Skin epidermis (tissue), 12 donors: Measurements from ENCODE around the gene LIMS1.
"Not testable (repeated sequence)": the region's sequence is repeated elsewhere in the genome, so short reads cannot be mapped to it uniquely, and the experiment has no call there.

Experiments
- H3K27ac ChIP-seq, 21 experiments: fragments of 200-600 bp; sonication (generic) in 11 of 21; one replicate each; pipeline ENCODE4 v1.5.0; 2020; ENCODE audit warnings: mild to moderate bottlenecking in 3 of 21, inconsistent platforms in 2 of 21, moderate library complexity in 2 of 21
- H3K4me3 ChIP-seq, 7 experiments: fragments of 200-600 bp; sonication (generic) in 2 of 7; one replicate each; pipeline ENCODE4 v1.5.0; 2020; ENCODE audit warnings: inconsistent platforms in 2 of 7, mild to moderate bottlenecking in 2 of 7, moderate library complexity in 1 of 7

The LIMS1 gene

GRCh38 chr2:108547606-108548005 lies 13.3 kb downstream of the LIMS1 start:
- H3K4me3 ChIP-seq, result no peak overlapping the region
- no peak overlapping the region for H3K27ac ChIP-seq

GRCh38 chr2:108548208-108549003 lies 14.1 kb downstream of the LIMS1 start:
- Histone ChIP-seq H3K27ac (no peak overlapping the region), H3K4me3 (no peak overlapping the region)

GRCh38 chr2:108552566-108552965 lies 18.3 kb downstream of the LIMS1 start:
- Histone ChIP-seq H3K4me3 (no peak overlapping the region), H3K27ac (peak overlapping the region in 3 of 21 experiments; percentile 13 to 53 (median 33))

GRCh38 chr2:108553209-108553919 lies 19.1 kb downstream of the LIMS1 start:
- Histone ChIP-seq H3K4me3 (no peak overlapping the region), H3K27ac (peak overlapping the region in 9 of 21 experiments; percentile 10 to 54 (median 33))

- H3K27ac ChIP-seq, result peak overlapping the region in 2 of 21 experiments; percentile 26 to 33
- H3K4me3 ChIP-seq, result no peak overlapping the region
Measured at GRCh38 chr2:108554528-108554927, 20.3 kb downstream of the LIMS1 start.

GRCh38 chr2:108555572-108555971 lies 21.3 kb downstream of the LIMS1 start:
- Histone ChIP-seq H3K4me3 (no peak overlapping the region), H3K27ac (no peak overlapping the region)

GRCh38 chr2:108556581-108556980 lies 22.3 kb downstream of the LIMS1 start:
- not testable (repeated sequence) for H3K4me3 ChIP-seq, H3K27ac ChIP-seq

- no peak overlapping the region for H3K27ac ChIP-seq
Measured at GRCh38 chr2:108560241-108560811, 26.1 kb downstream of the LIMS1 start.

GRCh38 chr2:108560895-108561530 lies 26.7 kb downstream of the LIMS1 start:
- H3K27ac ChIP-seq, result no peak overlapping the region

More at GRCh38 chr2:108560241-108560811, 26.1 kb downstream of the LIMS1 start:
- H3K4me3 ChIP-seq, result no peak overlapping the region

GRCh38 chr2:108562274-108562673 lies 28.0 kb downstream of the LIMS1 start:
- H3K27ac ChIP-seq, result no peak overlapping the region

More at GRCh38 chr2:108560895-108561530, 26.7 kb downstream of the LIMS1 start:
- H3K4me3 ChIP-seq, result no peak overlapping the region

GRCh38 chr2:108564510-108564909 lies 30.2 kb downstream of the LIMS1 start:
- H3K27ac ChIP-seq, result no peak overlapping the region

More at GRCh38 chr2:108562274-108562673, 28.0 kb downstream of the LIMS1 start:
- H3K4me3 ChIP-seq, result no peak overlapping the region

GRCh38 chr2:108565778-108566375 lies 31.6 kb downstream of the LIMS1 start:
- no peak overlapping the region for H3K4me3 ChIP-seq

More at GRCh38 chr2:108564510-108564909, 30.2 kb downstream of the LIMS1 start:
- H3K4me3 ChIP-seq, result no peak overlapping the region

GRCh38 chr2:108570416-108570815 lies 36.1 kb downstream of the LIMS1 start:
- Histone ChIP-seq H3K27ac (no peak overlapping the region), H3K4me3 (no peak overlapping the region)

More at GRCh38 chr2:108565778-108566375, 31.6 kb downstream of the LIMS1 start:
- peak overlapping the region in 6 of 21 experiments; percentile 2 to 50 (median 38) for H3K27ac ChIP-seq

GRCh38 chr2:108571286-108571685 lies 37.0 kb downstream of the LIMS1 start:
- no peak overlapping the region for H3K4me3 ChIP-seq
- H3K27ac ChIP-seq, result no peak overlapping the region

GRCh38 chr2:108573061-108573460 lies 38.8 kb downstream of the LIMS1 start:
- Histone ChIP-seq H3K27ac (peak overlapping the region in 1 of 21 experiments; percentile 58), H3K4me3 (no peak overlapping the region)

- no peak overlapping the region for H3K27ac ChIP-seq
- no peak overlapping the region for H3K4me3 ChIP-seq
Measured at GRCh38 chr2:108574332-108574731, 40.1 kb downstream of the LIMS1 start.

- peak overlapping the region in 4 of 21 experiments; percentile 3 to 48 (median 16) for H3K27ac ChIP-seq
- no peak overlapping the region for H3K4me3 ChIP-seq
Measured at GRCh38 chr2:108575132-108575966, 41.1 kb downstream of the LIMS1 start.

- Histone ChIP-seq H3K27ac (no peak overlapping the region), H3K4me3 (no peak overlapping the region)
Measured at GRCh38 chr2:108577099-108577498, 42.8 kb downstream of the LIMS1 start.

- Histone ChIP-seq H3K27ac (peak overlapping the region in 3 of 21 experiments; percentile 11 to 58 (median 13)), H3K4me3 (no peak overlapping the region)
Measured at GRCh38 chr2:108579623-108580022, 45.4 kb downstream of the LIMS1 start.
